EH (cell line): ENCODE results near the gene CAPSL.
"Not testable (repeated sequence)": the region's sequence is repeated elsewhere in the genome, so short reads cannot be mapped to it uniquely, and the experiment has no call there.

Source experiments
- DNase-seq: peaks from one replicate; pipeline ENCODE4 v3.0.0-alpha.2; 2015; ENCODE audit warnings: low read depth

The CAPSL gene

GRCh38 chr5:35938568-35939227, at the start of gene CAPSL:
Gene CAPSL, minus strand, starts transcription at chr5:35938622. Its CDS starts 17,502 bp downstream, at chr5:35921120.
- peak; percentile 67 for DNase-seq

GRCh38 chr5:35987776-35988175, 49.4 kb upstream of the CAPSL start:
- DNase-seq: no peak

- no peak for DNase-seq
Observed at GRCh38 chr5:35979715-35980114, 41.3 kb upstream of the CAPSL start.

GRCh38 chr5:35976859-35977258, 38.4 kb upstream of the CAPSL start:
- DNase-seq: not testable (repeated sequence)

GRCh38 chr5:35974570-35974969, 36.1 kb upstream of the CAPSL start:
- no peak for DNase-seq

GRCh38 chr5:35971878-35972210, 33.4 kb upstream of the CAPSL start:
- DNase-seq: no peak

- DNase-seq: peak; percentile 26
Observed at GRCh38 chr5:35971186-35971877, 32.9 kb upstream of the CAPSL start.

- peak; percentile 30 for DNase-seq
Observed at GRCh38 chr5:35963381-35963843, 25.0 kb upstream of the CAPSL start.

- DNase-seq: no peak
Observed at GRCh38 chr5:35960328-35960727, 21.9 kb upstream of the CAPSL start.

GRCh38 chr5:35956429-35956828, 18.0 kb upstream of the CAPSL start:
- no peak for DNase-seq

GRCh38 chr5:35954175-35954574, 15.8 kb upstream of the CAPSL start:
- DNase-seq: no peak

- no peak for DNase-seq
Observed at GRCh38 chr5:35947085-35947484, 8.7 kb upstream of the CAPSL start.

- no peak for DNase-seq
Observed at GRCh38 chr5:35939639-35940038, 1.2 kb upstream of the CAPSL start.

GRCh38 chr5:35926389-35927051, 11.9 kb downstream of the CAPSL start:
- DNase-seq: peak; percentile 64

- DNase-seq: peak; percentile 81
Observed at GRCh38 chr5:35924950-35925722, 13.3 kb downstream of the CAPSL start.

GRCh38 chr5:35924122-35924949, 14.1 kb downstream of the CAPSL start:
- peak; percentile 90 for DNase-seq

- no peak for DNase-seq
Observed at GRCh38 chr5:35922468-35922867, 16.0 kb downstream of the CAPSL start.

- DNase-seq: no peak
Observed at GRCh38 chr5:35921930-35922329, 16.5 kb downstream of the CAPSL start.

GRCh38 chr5:35920890-35921289, 17.5 kb downstream of the CAPSL start:
- no peak for DNase-seq

GRCh38 chr5:35919191-35919590, 19.2 kb downstream of the CAPSL start:
- peak; percentile 97 for DNase-seq

- DNase-seq: no peak
Observed at GRCh38 chr5:35908814-35909213, 29.6 kb downstream of the CAPSL start.

GRCh38 chr5:35908228-35908627, 30.2 kb downstream of the CAPSL start:
- DNase-seq: no peak
